Liver (tissue), 9 donors: ENCODE results near the gene RPL5. TPM values are rescaled to one million over a fixed set of nuclear protein-coding genes. Genes with fewer than 3 reads are reported as not detected.

Experiments used
- DNase-seq: peaks from one replicate; pipeline ENCODE4 v3.0.0-alpha.2; 2017; ENCODE audit warnings: low spot score
- H3K27ac ChIP-seq, 2 donors: one replicate each; pipeline ENCODE4 v1.7.0; 2013; ENCODE audit warnings: inconsistent platforms in 2 of 2, low read length in 2 of 2, control low read depth in 1 of 2, low read depth in 1 of 2, mild to moderate bottlenecking in 1 of 2
- H3K27me3 ChIP-seq, 4 donors: one replicate each; pipeline versions ENCODE4 v1.6.1 to v1.7.0; 2013; ENCODE audit warnings: low read length in 3 of 4, inconsistent platforms in 1 of 4, mild to moderate bottlenecking in 1 of 4, moderate library complexity in 1 of 4; ENCODE audit not compliant: control insufficient read depth in 4 of 4, insufficient read depth in 4 of 4
- H3K36me3 ChIP-seq, 4 donors: one replicate each; pipeline versions ENCODE4 v1.6.1 to v1.7.0; 2013; ENCODE audit warnings: low read length in 3 of 4, mild to moderate bottlenecking in 3 of 4, low read depth in 1 of 4, moderate library complexity in 1 of 4; ENCODE audit not compliant: control insufficient read depth in 4 of 4, insufficient read depth in 3 of 4
- H3K4me1 ChIP-seq, 4 donors: one replicate each; pipeline versions ENCODE4 v1.6.1 to v1.7.0; 2013; ENCODE audit warnings: low read length in 3 of 4, mild to moderate bottlenecking in 3 of 4, moderate library complexity in 1 of 4; ENCODE audit not compliant: control insufficient read depth in 4 of 4, insufficient read depth in 4 of 4
- H3K4me3 ChIP-seq, 3 donors: one replicate each; pipeline versions ENCODE4 v1.6.1 to v1.7.0; 2013; ENCODE audit warnings: low read length in 3 of 3, control low read depth in 1 of 3, low read depth in 1 of 3, mild to moderate bottlenecking in 1 of 3
- H3K9ac ChIP-seq, 2 donors: one replicate each; pipeline ENCODE4 v1.7.0; 2013; ENCODE audit warnings: low read length in 2 of 2, mild to moderate bottlenecking in 2 of 2, moderate library complexity in 2 of 2, control low read depth in 1 of 2, low read depth in 1 of 2
- H3K9me3 ChIP-seq, 4 donors: one replicate each; pipeline versions ENCODE4 v1.6.1 to v1.7.0; 2013; ENCODE audit warnings: low read length in 3 of 4; ENCODE audit not compliant: control insufficient read depth in 4 of 4
- EGR1 ChIP-seq, 2 donors: IDR thresholded peaks; 2 replicates each; pipeline ENCODE4 v1.6.1; 2016 to 2018; ENCODE audit warnings: antibody characterized with exemption in 2 of 2, low read depth in 2 of 2
- FOXA1 ChIP-seq: IDR thresholded peaks from 2 replicates; pipeline ENCODE4 v1.6.1; 2016; ENCODE audit warnings: antibody characterized with exemption
- FOXA2 ChIP-seq: IDR thresholded peaks from 2 replicates; pipeline ENCODE4 v1.6.1; 2016; ENCODE audit warnings: antibody characterized with exemption
- GABPA ChIP-seq, 2 donors: IDR thresholded peaks in 1 of 2; conservative IDR thresholded peaks in 1 of 2; 2 replicates each; pipeline ENCODE4 v1.6.1; 2016; ENCODE audit warnings: antibody characterized with exemption in 2 of 2, mild to moderate bottlenecking in 1 of 2, moderate library complexity in 1 of 2
- HNF4A ChIP-seq, 2 donors: conservative IDR thresholded peaks; 2 replicates each; pipeline ENCODE4 v1.6.1; 2016; ENCODE audit warnings: antibody characterized with exemption in 2 of 2, mild to moderate bottlenecking in 2 of 2
- HNF4G ChIP-seq: IDR thresholded peaks from 2 replicates; pipeline ENCODE4 v1.6.1; 2016; ENCODE audit warnings: antibody characterized with exemption
- JUND ChIP-seq, 2 donors: IDR thresholded peaks; 2 replicates each; pipeline ENCODE4 v1.6.1; 2016; ENCODE audit warnings: antibody characterized with exemption in 2 of 2
- NR2F2 ChIP-seq: IDR thresholded peaks from 2 replicates; pipeline ENCODE4 v1.6.1; 2016; ENCODE audit warnings: antibody characterized with exemption
- RAD21 ChIP-seq, 2 donors: IDR thresholded peaks; 2 replicates each; pipeline ENCODE4 v1.6.1; 2016; ENCODE audit warnings: antibody characterized with exemption in 2 of 2, mild to moderate bottlenecking in 2 of 2
- RXRA ChIP-seq, 2 donors: IDR thresholded peaks; 2 replicates each; pipeline ENCODE4 v1.6.1; 2017 to 2018; ENCODE audit warnings: antibody characterized with exemption in 2 of 2, mild to moderate bottlenecking in 1 of 2
- SP1 ChIP-seq: IDR thresholded peaks from 2 replicates; pipeline ENCODE4 v1.6.1; 2018; ENCODE audit warnings: antibody characterized with exemption, mild to moderate bottlenecking
- TAF1 ChIP-seq: conservative IDR thresholded peaks from 2 replicates; pipeline ENCODE4 v1.6.1; 2016; ENCODE audit warnings: antibody characterized with exemption, mild to moderate bottlenecking
- YY1 ChIP-seq: IDR thresholded peaks from 2 replicates; pipeline ENCODE4 v1.6.1; 2016; ENCODE audit warnings: antibody characterized with exemption, mild to moderate bottlenecking
- WGBS: extraction: QIAGEN DNeasy Blood & Tissue Kit; methylation state at CpG from one replicate; pipeline ENCODE4 v1.1.7; 2013; 5-methylcytosine and 5-hydroxymethylcytosine counted together
- polyA plus RNA-seq, 2 donors: library from polyadenylated mRNA; stranded (reverse) in 1 of 2; unstranded in 1 of 2; fragments of 200-250 nt in 1 of 2; fragments of >200 nt in 1 of 2; fragmentation: Nextera tagmentation in 1 of 2; extraction: Ambion mirVana in 1 of 2; gene quantifications; one replicate each; pipeline versions ENCODE4 v1.2.1 to v1.2.3, GENCODE V29; 2013 to 2015
- total RNA-seq, 2 donors: library from RNA; depleted of rRNA; stranded (reverse); fragments of >200 nt; gene quantifications; one replicate each; pipeline ENCODE4 v1.2.3, GENCODE V29; 2014
- TF ChIP-seq, protein P1 (sequence below): IDR thresholded peaks from 2 replicates; pipeline ENCODE4 v1.6.1; 2016; ENCODE audit warnings: antibody characterized with exemption, mild to moderate bottlenecking
- TF ChIP-seq, protein P2 (sequence below): fragments of 150-350 bp; IDR thresholded peaks from 2 replicates; pipeline ENCODE4 v1.5.1; 2017; ENCODE audit warnings: improper control_type of control experiment, low read depth, low read length; ENCODE audit not compliant: missing input control
- TF ChIP-seq, protein P3 (sequence below): IDR thresholded peaks from 2 replicates; pipeline ENCODE4 v1.6.1; 2016; ENCODE audit warnings: antibody characterized with exemption
- TF ChIP-seq, protein P4 (sequence below): IDR thresholded peaks from 2 replicates; pipeline ENCODE4 v1.6.1; 2016; ENCODE audit warnings: antibody characterized with exemption
- donor health status: healthy.
- donor health status: healthy.
- donor health status: healthy.
- donor health status: healthy.
- donor health status: healthy.

The RPL5 gene
- total and polyA plus RNA-seq, 4 donors = 336 to 765 (median 401) TPM

DNA sequence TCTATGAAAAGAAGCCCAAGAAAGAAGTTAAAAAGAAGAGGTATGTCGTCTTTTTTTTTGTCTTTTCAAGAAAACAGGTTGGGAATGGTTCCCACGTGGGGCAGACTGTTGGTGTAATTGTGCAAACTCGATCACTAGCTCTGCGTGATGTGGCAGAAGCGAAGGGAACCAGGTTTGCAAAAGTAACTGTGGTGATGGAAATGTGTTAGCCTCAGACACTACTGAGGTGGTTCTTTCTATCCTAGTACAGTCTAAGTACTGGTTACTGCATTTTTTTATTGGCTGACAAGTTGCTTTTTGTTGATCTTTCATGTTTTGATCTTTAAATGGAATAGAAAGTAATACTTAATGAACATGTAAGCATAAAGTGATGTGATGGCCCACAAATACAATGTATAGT is 8.8 kb downstream of the RPL5 start (continued):
- TF ChIP-seq HNF4G = no peak

DNA sequence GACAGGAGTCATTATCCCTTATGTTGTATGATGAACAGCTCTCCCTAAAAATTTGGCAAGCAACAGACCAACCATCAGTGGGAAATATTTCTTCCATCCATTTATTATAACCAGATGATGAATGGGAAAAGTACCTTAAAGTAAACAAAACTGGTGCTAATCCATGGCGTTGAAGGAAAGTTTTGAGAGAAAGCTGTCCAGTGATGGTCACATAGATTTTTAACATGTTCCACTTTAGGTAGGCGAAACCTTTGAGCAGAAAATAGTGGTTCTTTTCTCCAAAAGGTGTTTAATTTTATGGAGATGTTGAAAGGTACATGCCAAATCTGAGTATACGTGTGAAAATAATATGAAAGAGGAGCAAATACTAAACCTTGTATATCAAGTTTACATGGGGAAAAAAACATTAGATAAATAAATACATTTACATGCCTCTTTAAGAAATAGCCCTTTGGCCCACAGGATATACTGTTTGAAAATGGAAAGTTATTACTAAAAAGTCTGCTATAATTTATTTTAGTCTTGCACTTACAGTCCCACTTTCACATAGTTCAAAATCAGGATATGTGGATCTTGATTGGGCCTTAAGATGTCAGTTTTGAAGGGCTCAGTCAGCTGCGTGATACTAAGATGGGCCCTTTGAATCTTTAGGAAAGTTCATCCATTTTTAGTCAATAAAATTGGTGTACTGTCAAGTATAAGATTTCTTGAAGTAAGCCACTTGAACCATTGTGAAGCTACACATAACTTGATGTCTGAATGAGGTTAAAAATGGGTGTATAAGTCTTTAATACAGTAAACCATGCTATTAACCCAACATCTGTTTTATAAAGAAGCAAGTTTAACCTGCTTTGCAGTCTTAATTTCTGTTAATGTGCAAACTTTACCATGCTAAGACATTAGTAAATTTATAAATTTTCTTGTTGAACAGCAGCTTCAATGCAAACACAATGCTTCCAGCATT is 10.5 kb downstream of the RPL5 start:
- H3K9me3 ChIP-seq = no peaks in the 10 kb centered on the region
- no peak overlapping the region for H3K4me3 ChIP-seq
- no peak overlapping the region for H3K9ac ChIP-seq
- H3K27me3 ChIP-seq = no peaks in the 10 kb centered on the region
- no peak for TF ChIP-seq HNF4A (conservative IDR thresholded peaks at IDR 0.05)
- TF ChIP-seq JUND (IDR thresholded peaks at IDR 0.05) = no peak
- no peak for TF ChIP-seq FOXA2
- TF ChIP-seq FOXA1 = no peak
- TF ChIP-seq, protein P1, sequence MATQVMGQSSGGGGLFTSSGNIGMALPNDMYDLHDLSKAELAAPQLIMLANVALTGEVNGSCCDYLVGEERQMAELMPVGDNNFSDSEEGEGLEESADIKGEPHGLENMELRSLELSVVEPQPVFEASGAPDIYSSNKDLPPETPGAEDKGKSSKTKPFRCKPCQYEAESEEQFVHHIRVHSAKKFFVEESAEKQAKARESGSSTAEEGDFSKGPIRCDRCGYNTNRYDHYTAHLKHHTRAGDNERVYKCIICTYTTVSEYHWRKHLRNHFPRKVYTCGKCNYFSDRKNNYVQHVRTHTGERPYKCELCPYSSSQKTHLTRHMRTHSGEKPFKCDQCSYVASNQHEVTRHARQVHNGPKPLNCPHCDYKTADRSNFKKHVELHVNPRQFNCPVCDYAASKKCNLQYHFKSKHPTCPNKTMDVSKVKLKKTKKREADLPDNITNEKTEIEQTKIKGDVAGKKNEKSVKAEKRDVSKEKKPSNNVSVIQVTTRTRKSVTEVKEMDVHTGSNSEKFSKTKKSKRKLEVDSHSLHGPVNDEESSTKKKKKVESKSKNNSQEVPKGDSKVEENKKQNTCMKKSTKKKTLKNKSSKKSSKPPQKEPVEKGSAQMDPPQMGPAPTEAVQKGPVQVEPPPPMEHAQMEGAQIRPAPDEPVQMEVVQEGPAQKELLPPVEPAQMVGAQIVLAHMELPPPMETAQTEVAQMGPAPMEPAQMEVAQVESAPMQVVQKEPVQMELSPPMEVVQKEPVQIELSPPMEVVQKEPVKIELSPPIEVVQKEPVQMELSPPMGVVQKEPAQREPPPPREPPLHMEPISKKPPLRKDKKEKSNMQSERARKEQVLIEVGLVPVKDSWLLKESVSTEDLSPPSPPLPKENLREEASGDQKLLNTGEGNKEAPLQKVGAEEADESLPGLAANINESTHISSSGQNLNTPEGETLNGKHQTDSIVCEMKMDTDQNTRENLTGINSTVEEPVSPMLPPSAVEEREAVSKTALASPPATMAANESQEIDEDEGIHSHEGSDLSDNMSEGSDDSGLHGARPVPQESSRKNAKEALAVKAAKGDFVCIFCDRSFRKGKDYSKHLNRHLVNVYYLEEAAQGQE = no peak
- TF ChIP-seq, protein P2, sequence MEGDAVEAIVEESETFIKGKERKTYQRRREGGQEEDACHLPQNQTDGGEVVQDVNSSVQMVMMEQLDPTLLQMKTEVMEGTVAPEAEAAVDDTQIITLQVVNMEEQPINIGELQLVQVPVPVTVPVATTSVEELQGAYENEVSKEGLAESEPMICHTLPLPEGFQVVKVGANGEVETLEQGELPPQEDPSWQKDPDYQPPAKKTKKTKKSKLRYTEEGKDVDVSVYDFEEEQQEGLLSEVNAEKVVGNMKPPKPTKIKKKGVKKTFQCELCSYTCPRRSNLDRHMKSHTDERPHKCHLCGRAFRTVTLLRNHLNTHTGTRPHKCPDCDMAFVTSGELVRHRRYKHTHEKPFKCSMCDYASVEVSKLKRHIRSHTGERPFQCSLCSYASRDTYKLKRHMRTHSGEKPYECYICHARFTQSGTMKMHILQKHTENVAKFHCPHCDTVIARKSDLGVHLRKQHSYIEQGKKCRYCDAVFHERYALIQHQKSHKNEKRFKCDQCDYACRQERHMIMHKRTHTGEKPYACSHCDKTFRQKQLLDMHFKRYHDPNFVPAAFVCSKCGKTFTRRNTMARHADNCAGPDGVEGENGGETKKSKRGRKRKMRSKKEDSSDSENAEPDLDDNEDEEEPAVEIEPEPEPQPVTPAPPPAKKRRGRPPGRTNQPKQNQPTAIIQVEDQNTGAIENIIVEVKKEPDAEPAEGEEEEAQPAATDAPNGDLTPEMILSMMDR = no peak
- no peak for TF ChIP-seq NR2F2
- TF ChIP-seq TAF1 = no peak
- TF ChIP-seq, protein P3, sequence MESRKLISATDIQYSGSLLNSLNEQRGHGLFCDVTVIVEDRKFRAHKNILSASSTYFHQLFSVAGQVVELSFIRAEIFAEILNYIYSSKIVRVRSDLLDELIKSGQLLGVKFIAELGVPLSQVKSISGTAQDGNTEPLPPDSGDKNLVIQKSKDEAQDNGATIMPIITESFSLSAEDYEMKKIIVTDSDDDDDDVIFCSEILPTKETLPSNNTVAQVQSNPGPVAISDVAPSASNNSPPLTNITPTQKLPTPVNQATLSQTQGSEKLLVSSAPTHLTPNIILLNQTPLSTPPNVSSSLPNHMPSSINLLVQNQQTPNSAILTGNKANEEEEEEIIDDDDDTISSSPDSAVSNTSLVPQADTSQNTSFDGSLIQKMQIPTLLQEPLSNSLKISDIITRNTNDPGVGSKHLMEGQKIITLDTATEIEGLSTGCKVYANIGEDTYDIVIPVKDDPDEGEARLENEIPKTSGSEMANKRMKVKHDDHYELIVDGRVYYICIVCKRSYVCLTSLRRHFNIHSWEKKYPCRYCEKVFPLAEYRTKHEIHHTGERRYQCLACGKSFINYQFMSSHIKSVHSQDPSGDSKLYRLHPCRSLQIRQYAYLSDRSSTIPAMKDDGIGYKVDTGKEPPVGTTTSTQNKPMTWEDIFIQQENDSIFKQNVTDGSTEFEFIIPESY = no peak
- TF ChIP-seq SP1 = no peak
- TF ChIP-seq RXRA (IDR thresholded peaks at IDR 0.05) = no peak
- TF ChIP-seq, protein P4, sequence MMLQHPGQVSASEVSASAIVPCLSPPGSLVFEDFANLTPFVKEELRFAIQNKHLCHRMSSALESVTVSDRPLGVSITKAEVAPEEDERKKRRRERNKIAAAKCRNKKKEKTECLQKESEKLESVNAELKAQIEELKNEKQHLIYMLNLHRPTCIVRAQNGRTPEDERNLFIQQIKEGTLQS = no peak
- TF ChIP-seq GABPA (IDR thresholded peaks at IDR 0.05 in 1 of 2, conservative IDR thresholded peaks at IDR 0.05 in 1 of 2) = no peak
- TF ChIP-seq RAD21 (IDR thresholded peaks at IDR 0.05) = no peak
- no peak for TF ChIP-seq YY1
- no peak for TF ChIP-seq EGR1 (IDR thresholded peaks at IDR 0.05; ENCODE audit: low read depth in 2 of 2)
- no peak for DNase-seq
- peaks cover 0 to 6% (median 3%) of the 10 kb centered on the region in 4 donors for H3K4me1 ChIP-seq
- peaks cover 15 to 62% (median 54%) of the 10 kb centered on the region in 4 donors for H3K36me3 ChIP-seq
- WGBS = 94% methylated on average over 4 of the region's 4 CpGs
- no peak overlapping the region for H3K27ac ChIP-seq
